GM12878 (cell line): ENCODE measurements around the gene HMGXB3. TPM values are rescaled to one million over a fixed set of nuclear protein-coding genes. Genes with fewer than 3 reads are reported as not detected.

Experiments used
- ATAC-seq: fragments of 200-7000 bp; cut with Tn5 transposase; 3 replicates; pipeline ENCODE4 v1.9.1; 2020; ENCODE audit warnings: mild to moderate bottlenecking, moderate library complexity
- BruUV-seq: library from RNA; stranded (reverse); fragments of 400-500 nt; replicated peaks from 2 replicates; lab custom pipeline; 2021; lab: Mats Ljungman, UMichigan
- CTCF ChIA-PET: fragments of 300-600 bp; sonication (Branson Sonifier 250); formaldehyde crosslinking; extraction: SDS; loops from one replicate; lab custom pipeline; 2021; ENCODE audit warnings: inconsistent platforms; lab: Yijun Ruan, JAX
- POLR2A ChIA-PET: fragments of 350-600 bp; formaldehyde crosslinking; extraction: SDS; loops from one replicate; lab custom pipeline; 2021; ENCODE audit warnings: inconsistent platforms; lab: Charles Lee
- RAD21 ChIA-PET: fragments of 300-600 bp; sonication (Branson Sonifier 250); formaldehyde crosslinking; loops from one replicate; lab custom pipeline; 2023; ENCODE audit warnings: antibody characterized with exemption; ENCODE audit not compliant: unreplicated experiment; lab: Charles Lee
- SMC1A ChIA-PET: fragments of 300-600 bp; sonication (Branson Sonifier 250); formaldehyde crosslinking; loops from one replicate; lab custom pipeline; 2023; ENCODE audit not compliant: unreplicated experiment, uncharacterized antibody; lab: Charles Lee
- DNase-seq: peaks from one replicate; pipeline ENCODE4 v3.0.0-alpha.2; 2011; ENCODE audit warnings: low read depth, low spot score
- FAIRE-seq: peaks from 3 replicates; lab custom pipeline; 2011; peaks lifted over from hg19 to GRCh38; lab: Jason Lieb, UNC
- H2AFZ ChIP-seq: 2 replicates; pipeline ENCODE4 v1.6.0; 2011; ENCODE audit warnings: low read depth, low read length, control low read depth; ENCODE audit not compliant: control insufficient read depth
- H3K27ac ChIP-seq: 2 replicates; pipeline ENCODE4 v1.5.1; 2011; ENCODE audit warnings: control low read depth; ENCODE audit not compliant: control insufficient read depth, insufficient read depth
- H3K27me3 ChIP-seq, 2 experiments: replicated peaks in 1 of 2; 2 replicates each; pipeline versions ENCODE4 v1.6.0 to v1.6.1; 2011; ENCODE audit warnings: low read length in 1 of 2; ENCODE audit not compliant: control insufficient read depth in 2 of 2, insufficient read depth in 2 of 2
- H3K36me3 ChIP-seq, 2 experiments: 2 replicates each; pipeline ENCODE4 v1.5.1; 2011; ENCODE audit warnings: low read length in 1 of 2; ENCODE audit not compliant: control insufficient read depth in 2 of 2, insufficient read depth in 2 of 2
- H3K4me1 ChIP-seq: 2 replicates; pipeline ENCODE4 v1.6.1; 2011; ENCODE audit warnings: mild to moderate bottlenecking, low read length, moderate library complexity, mixed read lengths; ENCODE audit not compliant: control insufficient read depth, insufficient read depth
- H3K4me2 ChIP-seq: 2 replicates; pipeline ENCODE4 v1.6.0; 2011; ENCODE audit warnings: control low read depth; ENCODE audit not compliant: control insufficient read depth, insufficient read depth
- H3K4me3 ChIP-seq: fragments of 200-600 bp; sonication (generic); 2 replicates; pipeline ENCODE4 v1.5.1; 2016
- H3K79me2 ChIP-seq: 2 replicates; pipeline ENCODE4 v1.6.0; 2011; ENCODE audit warnings: low read length; ENCODE audit not compliant: control insufficient read depth, insufficient read depth
- H3K9ac ChIP-seq: 2 replicates; pipeline ENCODE4 v1.8.0; 2011; ENCODE audit warnings: low read length, control low read depth, mixed read lengths; ENCODE audit not compliant: control insufficient read depth, insufficient read depth
- H3K9me3 ChIP-seq: replicated peaks from 3 replicates; pipeline ENCODE4 v1.5.1; 2011; ENCODE audit warnings: mild to moderate bottlenecking, low read length; ENCODE audit not compliant: control insufficient read depth, insufficient read depth
- H4K20me1 ChIP-seq: 2 replicates; pipeline ENCODE4 v1.6.0; 2011; ENCODE audit not compliant: control insufficient read depth, insufficient read depth
- ATF2 ChIP-seq: IDR thresholded peaks from 2 replicates; pipeline ENCODE4 v1.6.1; 2012; ENCODE audit warnings: low read length, inconsistent platforms
- CBX3 ChIP-seq: fragments of 200-600 bp; sonication (generic); IDR thresholded peaks from 2 replicates; pipeline ENCODE4 v1.6.1; 2016; ENCODE audit warnings: low read depth, borderline replicate concordance
- CREB1 ChIP-seq: IDR thresholded peaks from 2 replicates; pipeline ENCODE4 v1.6.1; 2012; ENCODE audit warnings: low read depth, mild to moderate bottlenecking, inconsistent platforms
- ETV6 ChIP-seq, 2 experiments: fragments of 450-650 bp in 1 of 2; IDR thresholded peaks in 1 of 2; conservative IDR thresholded peaks in 1 of 2; 2 replicates each; pipeline ENCODE4 v1.6.1; 2014; ENCODE audit warnings: antibody characterized with exemption in 1 of 2, borderline replicate concordance in 1 of 2, low read depth in 1 of 2, mild to moderate bottlenecking in 1 of 2, moderate library complexity in 1 of 2
- GABPA ChIP-seq: IDR thresholded peaks from 2 replicates; pipeline ENCODE4 v1.6.1; 2014; ENCODE audit warnings: antibody characterized with exemption, low read depth, mild to moderate bottlenecking, inconsistent platforms
- HDAC2 ChIP-seq: fragments of 200-600 bp; sonication (generic); IDR thresholded peaks from 2 replicates; pipeline ENCODE4 v1.6.1; 2017
- IKZF2 ChIP-seq, 2 experiments: fragments of 450-650 bp; IDR thresholded peaks; 2 replicates each; pipeline ENCODE4 v1.6.1; 2017; ENCODE audit warnings: mild to moderate bottlenecking in 2 of 2, moderate library complexity in 2 of 2
- KAT2A ChIP-seq: conservative IDR thresholded peaks from 2 replicates; pipeline ENCODE4 v1.6.1; 2011; ENCODE audit warnings: low read depth, low read length; ENCODE audit not compliant: control insufficient read depth
- KLF5 ChIP-seq: fragments of 450-650 bp; IDR thresholded peaks from 2 replicates; pipeline ENCODE4 v1.6.1; 2014; ENCODE audit warnings: mild to moderate bottlenecking; ENCODE audit not compliant: partially characterized antibody
- MTA3 ChIP-seq: IDR thresholded peaks from 2 replicates; pipeline ENCODE4 v1.6.1; 2012; ENCODE audit warnings: low read length, inconsistent platforms, borderline replicate concordance
- NBN ChIP-seq: fragments of 450-650 bp; IDR thresholded peaks from 2 replicates; pipeline ENCODE4 v1.6.1; 2016
- POLR2AphosphoS2 ChIP-seq: IDR thresholded peaks from 2 replicates; pipeline ENCODE4 v1.6.1; 2011; ENCODE audit warnings: low read depth, mild to moderate bottlenecking, low read length, improper control_type of control experiment, moderate library complexity
- PRDM15 ChIP-seq: fragments of 450-650 bp; formaldehyde crosslinking; IDR thresholded peaks from 2 replicates; pipeline ENCODE4 v1.4.0; 2020; ENCODE audit warnings: mild to moderate bottlenecking, moderate library complexity
- SREBF2 ChIP-seq: IDR thresholded peaks from 2 replicates; pipeline ENCODE4 v1.6.1; 2012; ENCODE audit warnings: mild to moderate bottlenecking, low read length
- ZBTB4 ChIP-seq: fragments of 450-650 bp; formaldehyde crosslinking; IDR thresholded peaks from 2 replicates; pipeline ENCODE4 v1.4.0; 2022; ENCODE audit warnings: mild to moderate bottlenecking, moderate library complexity
- ZNF274 ChIP-seq: IDR thresholded peaks from one replicate; pipeline ENCODE4 v1.8.0; 2011; ENCODE audit not compliant: insufficient read length, insufficient read depth
- WGBS: methylation state at CpG from one replicate; pipeline ENCODE4 v1.1.6; 2016; ENCODE audit warnings: low lambda C conversion rate; ENCODE audit not compliant: insufficient replicate concordance, insufficient coverage; ENCODE audit errors: missing lambda C conversion rate; 5-methylcytosine and 5-hydroxymethylcytosine counted together
- in situ Hi-C: fragments of 300-500 bp; cut with MboI; formaldehyde crosslinking; loops from 9 replicates; pipeline ENCODE4 v1.14.3; 2018; ENCODE audit warnings: mixed read lengths
- intact Hi-C: fragments of 100-400 bp; cut with micrococcal nuclease; formaldehyde crosslinking; loops from one replicate; pipeline ENCODE4 v1.14.2; 2022; ENCODE audit not compliant: unreplicated experiment
- polyA plus RNA-seq, 11 experiments: library from polyadenylated mRNA; depleted of rRNA in 4 of 11; unstranded in 6 of 11; stranded (reverse) in 5 of 11; fragments of >200 nt; fragmentation: Nextera tagmentation in 4 of 11; fragmentation: Illumina TruSeq in 1 of 11; extraction: Ambion mirVana in 4 of 11; extraction: Trizol in 1 of 11; gene quantifications; 1 replicate in 1 of 11; 2 replicates in 10 of 11; pipeline versions ENCODE4 v1.2.1 to v1.2.3, GENCODE V29; 2011 to 2016; ENCODE audit warnings: inconsistent platforms in 2 of 11, missing spikeins in 2 of 11, low read depth in 1 of 11
- total RNA-seq, 4 experiments: library from RNA; depleted of rRNA in 3 of 4; stranded (reverse); fragments of >200 nt in 3 of 4; fragmentation: Illumina TruSeq in 1 of 4; extraction: Trizol in 1 of 4; gene quantifications; 2 replicates each; pipeline versions ENCODE4 v1.2.1 to v1.2.3, GENCODE V29; 2013 to 2021

Gene HMGXB3
- total and polyA plus RNA-seq, 10 of the 15 experiments (the other 5 are each of a cell fraction or from before 2014, with no cell fraction given) = 1.00 to 42.2 (median 28.1) TPM

GRCh38 chr5:149988126-149988525, 12.4 kb upstream of the HMGXB3 start:
- no peaks in the 10 kb centered on the region for H3K36me3 ChIP-seq
- no peaks in the 10 kb centered on the region for H4K20me1 ChIP-seq
- SMC1A ChIA-PET = no interaction called here
- FAIRE-seq (no peak), DNase-seq (no peak), ATAC-seq (no peak)
- H3K27ac ChIP-seq = no peak overlapping the region
- H3K79me2 ChIP-seq = no peaks in the 10 kb centered on the region
- H3K4me1 ChIP-seq = no peaks in the 10 kb centered on the region
- RAD21 ChIA-PET = interaction anchor here (1.1 kb wide), 1 partner anchor 135 kb away, joined by 3 read pairs; no protein-coding TSS in a partner anchor
- no peaks in the 10 kb centered on the region for H3K9me3 ChIP-seq
- no peak overlapping the region for H3K4me2 ChIP-seq
- intact Hi-C loops (no loop called here), in situ Hi-C loops (loop anchor here (5.0 kb wide), 2 partner anchors 151 to 351 kb away; no protein-coding TSS in a partner anchor)
- 94% methylated on average over 5 of the region's 5 CpGs for WGBS
- BruUV-seq = no TSS peak
- no peak overlapping the region for H3K4me3 ChIP-seq
- POLR2A ChIA-PET = no interaction called here
- no peak overlapping the region for H2AFZ ChIP-seq
- TF ChIP-seq ZBTB4 (CRISPR knock-in tag) = no peak
- TF ChIP-seq HDAC2 = no peak
- TF ChIP-seq GABPA = no peak
- TF ChIP-seq CREB1 = no peak
- no peak for TF ChIP-seq CBX3
- TF ChIP-seq ETV6 (conservative IDR thresholded peaks at IDR 0.05 in 1 of 2, IDR thresholded peaks at IDR 0.05 in 1 of 2; ENCODE audit: borderline replicate concordance in 1 of 2, low read depth in 1 of 2) = no peak
- no peak for TF ChIP-seq NBN
- no peak for TF ChIP-seq SREBF2
- no peak for TF ChIP-seq IKZF2 (IDR thresholded peaks at IDR 0.05)
- no peak for TF ChIP-seq ATF2
- no peak for TF ChIP-seq KAT2A
- TF ChIP-seq MTA3 = no peak
- no peak for TF ChIP-seq PRDM15 (CRISPR knock-in tag)
- no peak for TF ChIP-seq POLR2AphosphoS2
- TF ChIP-seq ZNF274 = no peak
- no peak for TF ChIP-seq KLF5
- CTCF ChIA-PET = no interaction called here
- no peaks in the 10 kb centered on the region for H3K27me3 ChIP-seq
- H3K9ac ChIP-seq = no peak overlapping the region
